IMR-90 (cell line): Measurements from ENCODE around the gene ELAVL4. TPM values are rescaled to one million over a fixed set of nuclear protein-coding genes. Genes with fewer than 3 reads are reported as not detected.

Source experiments
- ATAC-seq: fragments of 200-7000 bp; cut with Tn5 transposase; 2 replicates; pipeline ENCODE4 v1.9.1; 2020; ENCODE audit warnings: low read depth, mild to moderate bottlenecking, moderate library complexity
- BruUV-seq: library from RNA; stranded (reverse); fragments of 400-500 nt; replicated peaks from 2 replicates; lab custom pipeline; 2021; lab: Mats Ljungman, UMichigan
- CTCF ChIA-PET: fragments of 300-600 bp; formaldehyde crosslinking; extraction: SDS; loops from one replicate; lab custom pipeline; 2021; ENCODE audit warnings: antibody characterized with exemption; lab: Yijun Ruan, JAX
- POLR2A ChIA-PET: fragments of 300-600 bp; sonication (Branson Sonifier 250); formaldehyde crosslinking; loops from one replicate; lab custom pipeline; 2022; ENCODE audit warnings: antibody characterized with exemption; ENCODE audit not compliant: unreplicated experiment; lab: Charles Lee
- DNase-seq: peaks from one replicate; pipeline ENCODE4 v3.0.0; 2013
- H2AFZ ChIP-seq: replicated peaks from 2 replicates; pipeline ENCODE3; 2013; ENCODE audit warnings: low read length, mild to moderate bottlenecking; ENCODE audit not compliant: poor library complexity
- H2AK5ac ChIP-seq: 2 replicates; pipeline ENCODE4 v1.6.1; 2013; ENCODE audit warnings: low read depth, low read length, inconsistent platforms
- H2AK9ac ChIP-seq: replicated peaks from 2 replicates; pipeline ENCODE3; 2013; ENCODE audit warnings: mild to moderate bottlenecking, low read depth, low read length, moderate library complexity; ENCODE audit not compliant: poor library complexity
- H2BK120ac ChIP-seq: 2 replicates; pipeline ENCODE4 v1.6.1; 2013; ENCODE audit warnings: low read depth, low read length, inconsistent platforms
- H2BK15ac ChIP-seq: 3 replicates; pipeline ENCODE4 v1.6.1; 2013; ENCODE audit warnings: low read depth, low read length, inconsistent platforms
- H2BK20ac ChIP-seq: 2 replicates; pipeline ENCODE4 v1.6.1; 2013; ENCODE audit warnings: low read depth, mild to moderate bottlenecking, inconsistent platforms, low read length, moderate library complexity
- H2BK5ac ChIP-seq: 2 replicates; pipeline ENCODE4 v1.6.1; 2013; ENCODE audit warnings: mild to moderate bottlenecking, low read depth, low read length, inconsistent platforms; ENCODE audit not compliant: poor library complexity, severe bottlenecking
- H3K14ac ChIP-seq: replicated peaks from 2 replicates; pipeline ENCODE4 v1.6.1; 2013; ENCODE audit warnings: low read depth, low read length, inconsistent platforms
- H3K18ac ChIP-seq: 2 replicates; pipeline ENCODE4 v1.6.1; 2013; ENCODE audit warnings: low read depth, low read length, control low read depth
- H3K23ac ChIP-seq: 2 replicates; pipeline ENCODE4 v1.6.1; 2013; ENCODE audit warnings: low read depth, low read length, inconsistent platforms
- H3K27ac ChIP-seq: 2 replicates; pipeline ENCODE4 v1.5.1; 2013; ENCODE audit warnings: mild to moderate bottlenecking, control low read depth, low read length; ENCODE audit not compliant: insufficient read depth
- H3K27me3 ChIP-seq: 2 replicates; pipeline ENCODE4 v1.6.1; 2013; ENCODE audit warnings: low read length; ENCODE audit not compliant: control insufficient read depth, insufficient read depth
- H3K36me3 ChIP-seq: 2 replicates; pipeline ENCODE4 v1.6.1; 2013; ENCODE audit warnings: low read length, mixed read lengths; ENCODE audit not compliant: control insufficient read depth, insufficient read depth
- H3K4ac ChIP-seq: 2 replicates; pipeline ENCODE4 v1.6.1; 2013; ENCODE audit warnings: low read depth, low read length, inconsistent platforms
- H3K4me1 ChIP-seq: 2 replicates; pipeline ENCODE4 v1.6.1; 2013; ENCODE audit warnings: low read length, mixed read lengths; ENCODE audit not compliant: control insufficient read depth, insufficient read depth
- H3K4me2 ChIP-seq: 2 replicates; pipeline ENCODE4 v1.6.1; 2013; ENCODE audit warnings: low read depth, mild to moderate bottlenecking, control low read depth, low read length, moderate library complexity
- H3K4me3 ChIP-seq: 2 replicates; pipeline ENCODE4 v1.5.1; 2013; ENCODE audit warnings: low read depth, mild to moderate bottlenecking, control low read depth, low read length, moderate library complexity; ENCODE audit not compliant: insufficient read depth
- H3K56ac ChIP-seq: 2 replicates; pipeline ENCODE4 v1.6.1; 2013; ENCODE audit warnings: low read length, inconsistent platforms; ENCODE audit not compliant: insufficient read depth; ENCODE audit errors: extremely low read depth
- H3K79me1 ChIP-seq, 2 experiments: 2 replicates each; pipeline ENCODE4 v1.6.1; 2013; ENCODE audit warnings: low read length in 2 of 2, inconsistent platforms in 1 of 2, low read depth in 1 of 2
- H3K9ac ChIP-seq: 2 replicates; pipeline ENCODE4 v1.6.1; 2013; ENCODE audit warnings: low read depth, low read length, control low read depth
- H3K9me1 ChIP-seq: 2 replicates; pipeline ENCODE4 v1.6.1; 2013; ENCODE audit warnings: low read length, inconsistent platforms; ENCODE audit not compliant: insufficient read depth
- H3K9me3 ChIP-seq: 2 replicates; pipeline ENCODE4 v1.6.1; 2013; ENCODE audit warnings: low read length; ENCODE audit not compliant: control insufficient read depth, insufficient read depth
- H4K20me1 ChIP-seq: 2 replicates; pipeline ENCODE4 v1.6.1; 2013; ENCODE audit warnings: low read length, inconsistent platforms; ENCODE audit not compliant: insufficient read depth
- H4K5ac ChIP-seq: 2 replicates; pipeline ENCODE4 v1.6.1; 2013; ENCODE audit warnings: mild to moderate bottlenecking, low read depth, low read length, control low read depth
- H4K8ac ChIP-seq, 2 experiments: 2 replicates each; pipeline ENCODE4 v1.6.1; 2013; ENCODE audit warnings: low read depth in 2 of 2, low read length in 2 of 2, control low read depth in 1 of 2, inconsistent platforms in 1 of 2
- H4K91ac ChIP-seq: 2 replicates; pipeline ENCODE4 v1.6.1; 2013; ENCODE audit warnings: low read depth, low read length, inconsistent platforms; ENCODE audit not compliant: insufficient read depth
- BHLHE40 ChIP-seq: fragments of 150-350 bp; IDR thresholded peaks from 2 replicates; pipeline ENCODE4 v1.6.1; 2016; ENCODE audit warnings: mild to moderate bottlenecking, low read depth, low read length
- CEBPB ChIP-seq: IDR thresholded peaks from 2 replicates; pipeline ENCODE4 v1.6.1; 2012; ENCODE audit warnings: low read depth, low read length, improper control_type of control experiment
- CTCF ChIP-seq: conservative IDR thresholded peaks from 2 replicates; pipeline ENCODE4 v1.5.1; 2012; ENCODE audit warnings: mild to moderate bottlenecking, low read depth, low read length, improper control_type of control experiment
- FOS ChIP-seq: fragments of 150-350 bp; IDR thresholded peaks from 2 replicates; pipeline ENCODE4 v1.6.1; 2016; ENCODE audit warnings: low read depth, low read length
- MAFK ChIP-seq: IDR thresholded peaks from 2 replicates; pipeline ENCODE4 v1.6.1; 2012; ENCODE audit warnings: low read depth, low read length, improper control_type of control experiment
- MXI1 ChIP-seq: IDR thresholded peaks from 2 replicates; pipeline ENCODE4 v1.6.1; 2012; ENCODE audit warnings: low read depth, mild to moderate bottlenecking, low read length, moderate library complexity, borderline replicate concordance
- NFE2L2 ChIP-seq: fragments of 150-350 bp; IDR thresholded peaks from 2 replicates; pipeline ENCODE4 v1.6.1; 2016; ENCODE audit warnings: low read depth, mild to moderate bottlenecking, low read length
- RAD21 ChIP-seq: IDR thresholded peaks from 2 replicates; pipeline ENCODE4 v1.6.1; 2012; ENCODE audit warnings: low read length, improper control_type of control experiment
- RCOR1 ChIP-seq: IDR thresholded peaks from 2 replicates; pipeline ENCODE4 v1.6.1; 2012; ENCODE audit warnings: mild to moderate bottlenecking, low read length, improper control_type of control experiment; ENCODE audit not compliant: insufficient replicate concordance
- RFX5 ChIP-seq: IDR thresholded peaks from 2 replicates; pipeline ENCODE4 v1.8.0; 2012; ENCODE audit warnings: low read depth, mild to moderate bottlenecking, low read length, moderate library complexity
- SMC3 ChIP-seq: fragments of 150-350 bp; IDR thresholded peaks from 2 replicates; pipeline ENCODE4 v1.6.1; 2016; ENCODE audit warnings: low read depth, mild to moderate bottlenecking, antibody characterized with exemption, low read length, moderate library complexity
- USF2 ChIP-seq: fragments of 150-350 bp; IDR thresholded peaks from 2 replicates; pipeline ENCODE4 v1.6.1; 2017; ENCODE audit warnings: mild to moderate bottlenecking, antibody characterized with exemption, low read length, low read depth
- WGBS, 2 experiments: methylation state at CpG; one replicate each; pipeline versions ENCODE4 v1.1.5 to v1.1.7; 2013; ENCODE audit warnings: missing lambda C conversion rate in 2 of 2; ENCODE audit not compliant: insufficient read length in 1 of 2; ENCODE audit errors: extremely low coverage in 2 of 2; 5-methylcytosine and 5-hydroxymethylcytosine counted together
- dilution Hi-C: fragments of 300-500 bp; cut with HindIII; formaldehyde crosslinking; loops from one replicate; pipeline ENCODE4 v1.14.3; 2018; ENCODE audit warnings: low sequenced_read_pairs; ENCODE audit not compliant: unreplicated experiment
- in situ Hi-C: fragments of 300-500 bp; cut with MboI; formaldehyde crosslinking; loops from 3 replicates; pipeline ENCODE4 v1.14.3; 2019; ENCODE audit warnings: low sequenced_read_pairs, inconsistent platforms, mixed read lengths
- intact Hi-C: fragments of 100-400 bp; cut with micrococcal nuclease; formaldehyde crosslinking; loops from 2 replicates; pipeline ENCODE4 v1.10.0; 2022
- polyA plus RNA-seq, 3 experiments: library from polyadenylated mRNA; depleted of rRNA; stranded (reverse); fragments of >200 nt; gene quantifications; 2 replicates each; pipeline ENCODE4 v1.2.3, GENCODE V29; 2012; ENCODE audit warnings: low replicate concordance in 1 of 3
- total RNA-seq: library from RNA; depleted of rRNA; stranded (reverse); fragments of >200 nt; gene quantifications from 2 replicates; pipeline ENCODE4 v1.2.3, GENCODE V29; 2012

ELAVL4 gene
- total and polyA plus RNA-seq, 2 of the 4 experiments (the other 2 are of a cell fraction): not detected

- Histone ChIP-seq H3K4me2 (no peak overlapping the region), H2BK5ac (no peak overlapping the region), H3K9me3 (no peaks in the 10 kb centered on the region; the same call in 1 of the 2 replicates), H3K4me3 (no peak overlapping the region), H2AK5ac (no peak overlapping the region), H2BK20ac (no peak overlapping the region), H3K36me3 (no peaks in the 10 kb centered on the region), H2AK9ac (no peak overlapping the region), H3K18ac (no peak overlapping the region), H3K79me1 (no peaks in the 10 kb centered on the region), H4K91ac (no peak overlapping the region), H4K20me1 (no peaks in the 10 kb centered on the region), H2AFZ (no peak overlapping the region), H2BK120ac (no peak overlapping the region), H4K5ac (no peak overlapping the region), H3K27ac (no peak overlapping the region), H4K8ac (no peak overlapping the region), H3K9me1 (no peaks in the 10 kb centered on the region), H3K14ac (no peak overlapping the region), H3K9ac (no peak overlapping the region), H3K4me1 (no peaks in the 10 kb centered on the region), H3K56ac (no peak overlapping the region), H2BK15ac (no peak overlapping the region), H3K27me3 (no peaks in the 10 kb centered on the region), H3K23ac (no peak overlapping the region), H3K4ac (no peak overlapping the region)
- in situ Hi-C loops (no loop called here), intact Hi-C loops (no loop called here), dilution Hi-C loops (no loop called here)
- ChIA-PET CTCF (interaction anchor here (0.6 kb wide), 2 partner anchors 125 to 212 kb away, joined by 3 read pairs; no protein-coding TSS in a partner anchor), POLR2A (no interaction called here)
- 20% methylated on average over 1 of the region's 2 CpGs; no CpG with 5 or more reads in 1 of the 2 experiments for WGBS, 2 experiments
- TF ChIP-seq MAFK (no peak), SMC3 (no peak), BHLHE40 (no peak), MXI1 (no peak), RCOR1 (no peak), USF2 (no peak), CTCF (no peak), RFX5 (no peak), RAD21 (no peak), FOS (no peak), NFE2L2 (no peak), CEBPB (no peak)
- ATAC-seq (no peak), DNase-seq (no peak)
- BruUV-seq: no TSS peak
Measured at GRCh38 chr1:50135716-50136115, 27.0 kb downstream of the ELAVL4 start.
